Mucosa of rectum (tissue), 2 donors: ENCODE data around the gene OPTC.

Source experiments
- H3K27ac ChIP-seq, 2 donors: one replicate each; pipeline ENCODE4 v1.7.0; 2013; ENCODE audit warnings: inconsistent platforms in 2 of 2, low read depth in 2 of 2, low read length in 2 of 2
- H3K27me3 ChIP-seq, 2 donors: one replicate each; pipeline ENCODE4 v1.7.0; 2013; ENCODE audit warnings: low read length in 2 of 2; ENCODE audit not compliant: control insufficient read depth in 2 of 2, insufficient read depth in 2 of 2
- H3K36me3 ChIP-seq, 2 donors: one replicate each; pipeline ENCODE4 v1.7.0; 2013; ENCODE audit warnings: low read length in 2 of 2; ENCODE audit not compliant: control insufficient read depth in 2 of 2, insufficient read depth in 2 of 2
- H3K4me1 ChIP-seq, 2 donors: one replicate each; pipeline ENCODE4 v1.7.0; 2013; ENCODE audit warnings: low read length in 2 of 2, mild to moderate bottlenecking in 1 of 2; ENCODE audit not compliant: control insufficient read depth in 2 of 2, insufficient read depth in 2 of 2
- H3K4me3 ChIP-seq, 2 donors: one replicate each; pipeline ENCODE4 v1.7.0; 2013; ENCODE audit warnings: low read length in 2 of 2
- H3K9ac ChIP-seq, 2 donors: one replicate each; pipeline ENCODE4 v1.7.0; 2013; ENCODE audit warnings: low read length in 2 of 2, low read depth in 1 of 2, mild to moderate bottlenecking in 1 of 2
- H3K9me3 ChIP-seq, 2 donors: one replicate each; pipeline ENCODE4 v1.7.0; 2013; ENCODE audit warnings: low read length in 2 of 2; ENCODE audit not compliant: control insufficient read depth in 2 of 2
- donor health status: healthy.
- donor health status: Normal muscosa, but diverticular disease.

The OPTC gene

DNA sequence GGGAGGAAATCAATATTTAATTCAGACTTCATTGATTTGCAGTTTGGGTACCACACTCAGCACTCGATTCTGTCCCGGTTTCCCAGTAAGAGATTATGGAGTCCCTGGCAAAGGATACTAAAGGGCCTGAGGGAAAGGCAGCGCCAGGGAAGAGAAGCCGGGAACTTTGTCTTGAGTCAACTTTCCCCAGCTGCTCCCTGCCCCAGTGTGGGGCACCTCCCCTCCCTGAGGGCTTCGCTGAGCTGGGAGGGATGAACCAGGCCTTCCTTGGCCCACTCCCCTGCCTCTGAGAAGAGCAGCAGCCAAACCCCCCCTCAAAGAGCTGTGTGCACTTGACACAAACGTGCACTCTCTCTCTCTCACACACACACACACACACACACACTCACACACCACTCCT lies 32.6 kb downstream of the OPTC start:
- peaks cover 2 to 3% of the 10 kb centered on the region in 2 donors for H3K4me1 ChIP-seq
- H3K4me3 ChIP-seq: no peak overlapping the region
- no peak overlapping the region for H3K27ac ChIP-seq
- H3K36me3 ChIP-seq: no peaks in the 10 kb centered on the region
- no peak overlapping the region for H3K9ac ChIP-seq
- H3K9me3 ChIP-seq: no peaks in the 10 kb centered on the region
- no peaks in the 10 kb centered on the region for H3K27me3 ChIP-seq

DNA sequence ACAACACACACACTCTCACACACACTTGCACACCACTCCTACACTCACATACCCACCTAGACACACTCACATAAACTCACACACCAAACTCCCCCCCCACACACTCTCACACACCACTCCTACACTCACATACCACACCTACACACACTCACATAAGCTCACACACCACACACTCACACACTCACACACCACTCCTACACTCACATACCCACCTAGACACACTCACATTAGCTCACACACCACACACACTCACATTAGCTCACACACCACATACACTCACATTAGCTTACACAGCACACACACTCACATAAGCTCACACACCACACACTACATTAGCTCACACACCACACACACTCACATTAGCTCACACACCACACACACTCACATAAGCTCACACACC lies 33.1 kb downstream of the OPTC start:
- Histone ChIP-seq H3K4me1 (peaks cover 2 to 3% of the 10 kb centered on the region in 2 donors), H3K9ac (no peak overlapping the region), H3K27me3 (no peaks in the 10 kb centered on the region), H3K36me3 (no peaks in the 10 kb centered on the region), H3K27ac (no peak overlapping the region), H3K9me3 (no peaks in the 10 kb centered on the region), H3K4me3 (no peak overlapping the region)

DNA sequence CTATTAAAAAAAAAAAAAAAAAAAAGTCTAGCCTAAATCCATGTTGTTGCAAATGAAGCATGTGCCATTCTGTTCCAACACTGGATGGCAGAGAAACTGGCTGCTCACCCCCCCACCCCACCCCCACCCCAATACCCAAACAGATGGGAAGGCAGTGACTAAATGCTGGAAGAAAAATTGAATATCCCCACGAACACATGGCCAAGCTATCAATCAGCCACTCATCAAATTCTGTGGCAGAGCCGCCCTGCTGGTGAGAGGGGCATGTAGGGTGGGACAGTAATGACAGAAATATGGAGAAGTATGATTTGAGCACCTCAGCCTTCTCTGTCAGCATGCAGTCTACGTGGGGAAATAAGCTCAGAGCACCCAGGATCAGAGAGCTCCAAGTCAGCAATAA lies 34.1 kb downstream of the OPTC start:
- H3K4me3 ChIP-seq: no peak overlapping the region
- no peaks in the 10 kb centered on the region for H3K27me3 ChIP-seq
- H3K4me1 ChIP-seq: peaks cover 2 to 3% of the 10 kb centered on the region in 2 donors
- no peaks in the 10 kb centered on the region for H3K36me3 ChIP-seq
- no peaks in the 10 kb centered on the region for H3K9me3 ChIP-seq
- no peak overlapping the region for H3K9ac ChIP-seq
- H3K27ac ChIP-seq: no peak overlapping the region

DNA sequence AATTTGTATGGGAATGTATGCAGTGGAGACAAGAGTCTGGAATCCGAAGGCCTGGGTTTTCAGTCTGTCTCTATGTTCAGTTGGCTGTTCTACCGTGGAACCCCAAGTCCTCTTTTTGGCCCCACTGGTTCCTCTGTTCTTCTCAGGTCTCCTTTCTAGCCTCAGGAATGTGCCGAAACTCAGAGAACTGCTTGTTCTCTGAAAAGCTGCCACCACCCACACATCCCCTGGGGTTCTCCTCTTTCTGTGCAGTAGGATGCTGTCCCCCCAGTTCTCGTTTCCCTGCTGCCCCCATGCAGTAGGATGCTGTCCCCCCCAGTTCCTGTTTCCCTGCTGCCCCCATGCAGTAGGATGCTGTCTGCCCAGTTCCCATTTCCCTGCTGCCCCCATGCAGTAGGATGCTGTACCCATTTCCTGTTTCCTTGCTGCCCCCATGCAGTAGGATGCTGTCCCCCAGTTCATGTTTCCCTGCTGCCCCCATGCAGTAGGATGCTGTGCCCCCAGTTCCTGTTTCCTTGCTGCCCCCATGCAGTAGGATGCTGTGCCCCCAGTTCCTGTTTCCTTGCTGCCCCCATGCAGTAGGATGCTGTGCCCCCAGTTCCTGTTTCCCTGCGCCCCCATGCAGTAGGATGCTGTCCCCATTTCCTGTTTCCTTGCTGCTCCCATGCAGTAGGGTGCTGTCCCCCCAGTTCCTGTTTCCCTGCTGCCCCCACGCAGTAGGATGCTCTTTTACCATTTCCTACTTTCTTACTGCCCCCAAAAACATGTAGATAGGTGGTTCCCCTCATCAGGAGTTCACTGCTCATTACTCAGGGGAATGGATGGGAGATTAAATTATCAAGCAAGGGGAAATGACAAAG lies 35.3 kb downstream of the OPTC start:
- H3K27me3 ChIP-seq: no peaks in the 10 kb centered on the region
- no peak overlapping the region for H3K9ac ChIP-seq
- H3K27ac ChIP-seq: no peak overlapping the region
- no peaks in the 10 kb centered on the region for H3K9me3 ChIP-seq
- no peaks in the 10 kb centered on the region for H3K36me3 ChIP-seq
- H3K4me1 ChIP-seq: peaks cover 2 to 3% of the 10 kb centered on the region in 2 donors
- no peak overlapping the region for H3K4me3 ChIP-seq

DNA sequence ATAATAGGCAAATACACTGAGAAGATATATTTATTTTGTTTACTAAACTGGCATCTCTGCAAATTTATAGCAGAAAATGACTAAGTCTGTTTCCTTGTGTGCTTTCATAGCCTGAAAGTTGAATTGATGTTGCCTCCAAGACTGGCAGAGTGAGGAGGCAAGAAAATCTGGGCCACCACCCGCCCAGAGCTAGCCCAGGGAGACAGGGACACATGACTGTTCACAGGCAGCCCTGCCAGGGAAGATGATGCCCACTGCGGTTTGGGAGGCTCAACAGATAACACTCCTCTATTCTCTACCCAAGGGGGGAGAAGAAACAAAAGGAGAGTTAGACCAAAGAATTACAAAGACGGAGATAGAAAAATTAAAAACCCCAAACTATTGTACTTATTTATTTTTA lies 37.1 kb downstream of the OPTC start:
- Histone ChIP-seq H3K4me1 (peaks cover 2% of the 10 kb centered on the region in 2 donors), H3K9me3 (no peaks in the 10 kb centered on the region), H3K27ac (no peak overlapping the region), H3K4me3 (no peak overlapping the region), H3K36me3 (no peaks in the 10 kb centered on the region), H3K9ac (no peak overlapping the region), H3K27me3 (no peaks in the 10 kb centered on the region)

DNA sequence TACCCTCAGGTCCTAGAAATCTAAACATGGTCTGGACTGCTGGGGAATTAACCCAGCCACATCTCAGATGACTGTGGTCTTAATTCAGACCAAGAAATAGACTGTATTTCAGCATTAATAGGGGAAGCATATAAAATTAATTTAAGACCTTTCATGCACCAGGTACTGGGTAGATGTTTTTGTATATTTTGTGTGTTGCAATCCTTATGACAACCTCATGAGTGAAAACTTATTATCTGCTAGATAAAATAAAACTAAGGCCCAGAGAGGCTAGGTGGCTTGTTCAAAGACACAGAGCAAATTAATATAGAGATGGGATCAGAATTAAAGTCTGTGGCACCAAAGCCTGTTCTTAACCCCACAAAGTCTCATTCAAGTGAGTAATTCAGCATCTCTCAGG lies 40.1 kb downstream of the OPTC start:
- no peaks in the 10 kb centered on the region for H3K9me3 ChIP-seq
- H3K27ac ChIP-seq: no peak overlapping the region
- peaks cover 0 to 2% of the 10 kb centered on the region in 2 donors for H3K4me1 ChIP-seq
- no peaks in the 10 kb centered on the region for H3K36me3 ChIP-seq
- no peaks in the 10 kb centered on the region for H3K27me3 ChIP-seq
- no peak overlapping the region for H3K4me3 ChIP-seq
- no peak overlapping the region for H3K9ac ChIP-seq

DNA sequence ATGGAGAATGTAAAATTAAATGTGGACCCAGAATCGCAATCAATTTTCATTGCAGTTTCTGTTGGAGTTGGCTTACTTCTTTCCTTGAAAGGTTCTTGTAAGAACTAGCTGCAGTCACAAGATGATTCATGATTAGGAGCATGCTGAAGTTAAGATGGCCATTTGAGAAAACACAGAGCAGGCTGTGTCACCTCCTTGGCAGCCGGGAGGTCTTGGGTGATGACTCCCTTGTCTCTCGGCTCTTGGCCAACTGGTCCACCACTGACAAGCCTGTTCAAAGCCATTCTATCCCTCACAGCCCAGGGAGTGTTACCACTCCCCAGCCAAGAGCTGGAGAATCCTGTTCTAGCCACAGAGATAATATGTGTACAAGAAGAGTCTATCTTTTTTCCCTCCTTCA lies 40.6 kb downstream of the OPTC start:
- H3K4me3 ChIP-seq: no peak overlapping the region
- no peaks in the 10 kb centered on the region for H3K9me3 ChIP-seq
- no peaks in the 10 kb centered on the region for H3K27me3 ChIP-seq
- no peak overlapping the region for H3K9ac ChIP-seq
- H3K36me3 ChIP-seq: no peaks in the 10 kb centered on the region
- no peak overlapping the region for H3K27ac ChIP-seq
- H3K4me1 ChIP-seq: peaks cover 0 to 2% of the 10 kb centered on the region in 2 donors

DNA sequence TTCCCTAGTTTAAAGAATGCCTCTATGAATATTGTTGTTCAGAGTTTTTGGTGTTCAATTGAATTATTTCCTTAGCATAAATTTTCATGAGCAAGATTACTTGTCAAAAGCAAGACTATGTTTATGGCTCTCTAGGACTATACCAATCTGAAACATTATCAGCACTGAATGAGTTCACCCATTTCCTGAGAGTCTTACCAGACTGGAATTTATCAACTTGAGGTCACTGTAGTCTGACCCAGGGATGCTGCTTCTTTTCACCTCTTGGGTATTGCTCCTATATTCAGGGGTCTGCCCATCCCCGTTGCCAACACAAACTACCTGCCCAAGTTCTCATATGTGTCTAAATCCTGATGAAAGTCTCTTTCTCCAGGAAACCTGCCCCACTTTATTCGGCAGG lies 42.6 kb downstream of the OPTC start:
- Histone ChIP-seq H3K36me3 (no peaks in the 10 kb centered on the region), H3K9me3 (no peaks in the 10 kb centered on the region), H3K9ac (no peak overlapping the region), H3K27me3 (no peaks in the 10 kb centered on the region), H3K4me3 (no peak overlapping the region), H3K27ac (no peak overlapping the region), H3K4me1 (no peaks in the 10 kb centered on the region)

DNA sequence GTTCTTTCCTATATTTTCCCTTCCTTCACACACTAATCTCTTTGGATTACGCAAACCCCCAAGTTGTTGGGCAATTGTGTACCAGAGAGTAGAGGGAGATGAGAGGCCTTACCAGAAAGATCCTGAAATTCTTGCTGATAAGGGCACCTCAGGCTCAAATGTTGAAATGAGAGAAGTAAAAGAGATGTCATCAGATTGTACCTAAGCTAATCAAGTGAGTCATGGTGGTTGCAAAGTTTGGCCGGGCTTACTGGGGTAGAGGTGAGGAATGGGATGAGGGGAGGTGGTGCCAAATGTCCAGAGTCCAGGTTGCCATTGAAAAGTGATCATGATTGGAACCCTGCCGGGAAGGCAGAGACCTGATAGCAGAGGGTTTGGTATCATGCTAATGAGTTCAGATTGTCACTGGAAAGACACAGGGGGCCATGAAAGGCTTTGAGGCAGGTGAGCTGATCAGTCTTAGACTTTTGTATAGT lies 43.1 kb downstream of the OPTC start:
- Histone ChIP-seq H3K27ac (no peak overlapping the region), H3K36me3 (no peaks in the 10 kb centered on the region), H3K9me3 (no peaks in the 10 kb centered on the region), H3K27me3 (no peaks in the 10 kb centered on the region), H3K4me3 (no peak overlapping the region), H3K9ac (no peak overlapping the region), H3K4me1 (no peaks in the 10 kb centered on the region)

DNA sequence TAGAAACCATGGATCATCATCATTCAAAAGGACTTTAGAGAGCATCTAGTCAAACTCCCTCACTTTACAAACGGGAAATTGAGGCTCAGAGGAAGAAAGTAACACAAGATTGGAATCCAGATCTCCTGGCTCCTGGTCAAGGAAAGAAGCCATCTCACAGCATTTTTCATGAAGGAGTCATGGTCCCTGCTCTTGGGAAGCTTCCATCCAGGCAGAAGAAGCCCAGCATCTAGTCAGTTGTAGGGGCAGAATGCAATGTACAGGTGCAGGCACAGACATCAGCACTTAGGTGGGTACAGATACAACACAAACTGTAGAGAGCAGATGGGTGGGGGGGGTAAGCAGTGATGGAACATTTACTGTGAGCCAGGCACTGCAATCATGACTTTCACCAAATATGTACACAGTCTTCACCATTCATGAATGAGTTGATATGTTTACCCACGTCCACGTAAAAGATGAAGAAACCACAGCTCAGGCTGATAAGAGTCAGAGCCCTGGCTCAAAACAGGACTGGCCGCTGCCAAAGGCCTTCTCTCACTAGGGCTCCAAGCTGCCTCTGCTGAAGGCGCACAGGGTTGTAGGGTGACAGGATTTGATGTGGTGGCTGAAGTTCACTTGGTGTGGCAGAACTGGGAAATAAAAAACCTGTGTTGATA lies 44.0 kb downstream of the OPTC start:
- H3K9ac ChIP-seq: no peak overlapping the region
- no peaks in the 10 kb centered on the region for H3K27me3 ChIP-seq
- H3K9me3 ChIP-seq: no peaks in the 10 kb centered on the region
- H3K4me1 ChIP-seq: no peaks in the 10 kb centered on the region
- no peak overlapping the region for H3K4me3 ChIP-seq
- no peaks in the 10 kb centered on the region for H3K36me3 ChIP-seq
- H3K27ac ChIP-seq: no peak overlapping the region
